HepG2 (cell line): ENCODE data around the gene ELMOD3. TPM values are rescaled to one million over a fixed set of nuclear protein-coding genes. Genes with fewer than 3 reads are reported as not detected.

Experiments
- CSRNP2 ChIP-seq: sonication (generic); formaldehyde crosslinking; conservative IDR thresholded peaks from 2 replicates; pipeline ENCODE4 v1.8.0; 2022; ENCODE audit warnings: low read depth, missing genetic modification reagents
- DZIP1 ChIP-seq: sonication (generic); formaldehyde crosslinking; IDR thresholded peaks from 2 replicates; pipeline ENCODE4 v1.5.0; 2020; ENCODE audit warnings: mild to moderate bottlenecking, missing genetic modification reagents
- FOXA1 ChIP-seq, 2 experiments: fragments of 450-650 bp in 1 of 2; sonication (generic) in 1 of 2; formaldehyde crosslinking in 1 of 2; IDR thresholded peaks; 2 replicates each; pipeline versions ENCODE4 v1.4.0 to v1.6.1; 2016 to 2020; ENCODE audit warnings: missing genetic modification reagents in 1 of 2
- GMEB1 ChIP-seq: sonication (generic); formaldehyde crosslinking; IDR thresholded peaks from 2 replicates; pipeline ENCODE4 v1.5.1; 2020; ENCODE audit warnings: missing genetic modification reagents, mild to moderate bottlenecking, borderline replicate concordance
- KDM6A ChIP-seq: IDR thresholded peaks from 2 replicates; pipeline ENCODE4 v1.6.1; 2016; ENCODE audit warnings: low read depth
- KLF12 ChIP-seq: sonication (generic); formaldehyde crosslinking; IDR thresholded peaks from 2 replicates; pipeline ENCODE4 v1.4.0; 2020; ENCODE audit warnings: missing genetic modification reagents, borderline replicate concordance
- PATZ1 ChIP-seq: sonication (generic); formaldehyde crosslinking; IDR thresholded peaks from 2 replicates; pipeline ENCODE4 v1.4.0; 2020; ENCODE audit warnings: missing genetic modification reagents
- RAD21 ChIP-seq: fragments of 450-650 bp; formaldehyde crosslinking; IDR thresholded peaks from 2 replicates; pipeline ENCODE4 v1.5.0; 2020; ENCODE audit warnings: mild to moderate bottlenecking
- SAFB2 ChIP-seq: sonication (generic); formaldehyde crosslinking; IDR thresholded peaks from 2 replicates; pipeline ENCODE4 v1.5.1; 2020; ENCODE audit warnings: missing genetic modification reagents, low read depth, mild to moderate bottlenecking, borderline replicate concordance
- UBTF ChIP-seq: sonication (generic); formaldehyde crosslinking; IDR thresholded peaks from 2 replicates; pipeline ENCODE4 v1.4.0; 2020; ENCODE audit warnings: mild to moderate bottlenecking, missing genetic modification reagents
- YY1 ChIP-seq: IDR thresholded peaks from 2 replicates; pipeline ENCODE4 v1.6.1; 2011; ENCODE audit warnings: low read length, low read depth, moderate library complexity, mild to moderate bottlenecking; ENCODE audit not compliant: insufficient read depth, insufficient replicate concordance
- ZBTB21 ChIP-seq: sonication (generic); formaldehyde crosslinking; IDR thresholded peaks from 2 replicates; pipeline ENCODE4 v1.4.0; 2020; ENCODE audit warnings: missing genetic modification reagents
- ZNF503 ChIP-seq: sonication (generic); formaldehyde crosslinking; IDR thresholded peaks from 2 replicates; pipeline ENCODE4 v1.4.0; 2020; ENCODE audit warnings: missing genetic modification reagents
- ZSCAN12 ChIP-seq: sonication (generic); formaldehyde crosslinking; IDR thresholded peaks from 2 replicates; pipeline ENCODE4 v1.9.0; 2021; ENCODE audit warnings: mild to moderate bottlenecking, missing genetic modification reagents
- polyA plus RNA-seq, 8 experiments: library from polyadenylated mRNA; depleted of rRNA in 3 of 8; stranded (reverse) in 7 of 8; unstranded in 1 of 8; fragments of >200 nt; fragmentation: Illumina TruSeq in 4 of 8; extraction: Trizol in 4 of 8; gene quantifications; 2 replicates each; pipeline versions ENCODE4 v1.2.1 to v1.2.3, GENCODE V29; 2011 to 2016; ENCODE audit warnings: low read depth in 4 of 8, missing spikeins in 1 of 8, mixed read lengths in 1 of 8; ENCODE audit not compliant: insufficient read depth in 1 of 8
- total RNA-seq, 5 experiments: library from RNA; depleted of rRNA; stranded (reverse); fragments of >200 nt; fragmentation: Illumina TruSeq; extraction: Trizol; gene quantifications; 2 replicates each; pipeline ENCODE4 v1.2.3, GENCODE V29; 2016; ENCODE audit warnings: low read depth in 1 of 5

ELMOD3 gene
- total and polyA plus RNA-seq, 2 of the 13 experiments (the other 11 are each of a cell fraction or from before 2014, with no cell fraction given), result 13.3 to 19.5 TPM

- TF ChIP-seq PATZ1 (CRISPR knock-in tag) (peak; percentile 21; the same call in 1 of the 2 replicates), ZNF503 (CRISPR knock-in tag) (no peak), KDM6A (CRISPR knock-in tag) (no peak), FOXA1 (IDR thresholded peaks at IDR 0.05) (no peak), FOXA1 (CRISPR knock-in tag; IDR thresholded peaks at IDR 0.05) (peak; percentile 36), DZIP1 (CRISPR knock-in tag) (0 out of 2 replicates have a peak, but pooled peaks have one; percentile 35), KLF12 (CRISPR knock-in tag) (no peak), CSRNP2 (CRISPR knock-in tag) (no peak), RAD21 (peak; percentile 41; the same call in 1 of the 2 replicates), ZSCAN12 (CRISPR knock-in tag) (no peak), SAFB2 (CRISPR knock-in tag) (no peak), YY1 (peak; percentile 51), ZBTB21 (CRISPR knock-in tag) (no peak), GMEB1 (CRISPR knock-in tag) (no peak), UBTF (CRISPR knock-in tag) (0 out of 2 replicates have a peak, but pooled peaks have one; percentile 27)
These were observed 81.6 kb downstream of the ELMOD3 start (continued) for GRCh38 chr2:85435981-85436835.
